ENCODE measurements around the gene CADM2. TPM values are rescaled to one million over a fixed set of nuclear protein-coding genes. Genes with fewer than 3 reads are reported as not detected.

CADM2 gene
- total RNA-seq, 1 donor from 2014 or later, result 6.8 TPM

- H3K27me3 ChIP-seq, result no peaks in the 10 kb centered on the region
- Mint-ChIP-seq H3K9me3 (no peaks in the 10 kb centered on the region), H3K27me3 (ENCODE audit: insufficient read depth, low read depth) (no peaks in the 10 kb centered on the region), H3K36me3 (no peaks in the 10 kb centered on the region), H3K27ac (no peak overlapping the region), H3K4me3 (no peak overlapping the region), H3K4me1 (no peaks in the 10 kb centered on the region)
- H3F3A ChIP-seq (ENCODE audit: low read depth), result no peaks in the 10 kb centered on the region
- no peak overlapping the region for H3K4me3 ChIP-seq
- no peaks in the 10 kb centered on the region for H3K36me3 ChIP-seq
- H3K27ac ChIP-seq, result no peak overlapping the region
- H2AFZ ChIP-seq (replicated peaks), result no peak overlapping the region
- no peak for DNase-seq (ENCODE audit: low spot score)
- no peak for TF ChIP-seq EZH2phosphoT487 (IDR thresholded peaks at IDR 0.05)
- no peak for TF ChIP-seq CTCF (IDR thresholded peaks at IDR 0.05)
- TF ChIP-seq EZH2 (IDR thresholded peaks at IDR 0.05), result no peak
- no peaks in the 10 kb centered on the region for H3K9me3 ChIP-seq (ENCODE audit: low read depth)
- no peaks in the 10 kb centered on the region for H3K79me2 ChIP-seq (ENCODE audit: low read depth)
- no peaks in the 10 kb centered on the region for H3K4me1 ChIP-seq
- H3K4me2 ChIP-seq, result no peak overlapping the region
- no peak overlapping the region for H3K9ac ChIP-seq
- H4K20me1 ChIP-seq (ENCODE audit: low read depth), result no peaks in the 10 kb centered on the region
Measured at GRCh38 chr3:85508659-85509058, 549.9 kb downstream of the CADM2 start.

GRCh38 chr3:85516146-85516545, 557.4 kb downstream of the CADM2 start:
- H2AFZ ChIP-seq (replicated peaks), result no peak overlapping the region
- no peak overlapping the region for H3K9ac ChIP-seq
- H3K4me1 ChIP-seq, result no peaks in the 10 kb centered on the region
- H3K9me3 ChIP-seq (ENCODE audit: low read depth), result no peaks in the 10 kb centered on the region
- Mint-ChIP-seq H3K36me3 (no peaks in the 10 kb centered on the region), H3K27me3 (ENCODE audit: insufficient read depth, low read depth) (peaks cover 3% of the 10 kb centered on the region), H3K4me3 (no peak overlapping the region), H3K27ac (no peak overlapping the region), H3K4me1 (no peaks in the 10 kb centered on the region), H3K9me3 (no peaks in the 10 kb centered on the region)
- H3K79me2 ChIP-seq (ENCODE audit: low read depth), result no peaks in the 10 kb centered on the region
- H4K20me1 ChIP-seq (ENCODE audit: low read depth), result no peaks in the 10 kb centered on the region
- no peak for DNase-seq (ENCODE audit: low spot score)
- no peak for TF ChIP-seq EZH2phosphoT487 (IDR thresholded peaks at IDR 0.05)
- no peak for TF ChIP-seq CTCF (IDR thresholded peaks at IDR 0.05)
- no peak for TF ChIP-seq EZH2 (IDR thresholded peaks at IDR 0.05)
- no peaks in the 10 kb centered on the region for H3F3A ChIP-seq (ENCODE audit: low read depth)
- no peak overlapping the region for H3K4me2 ChIP-seq
- H3K4me3 ChIP-seq, result no peak overlapping the region
- no peak overlapping the region for H3K27ac ChIP-seq
- no peaks in the 10 kb centered on the region for H3K27me3 ChIP-seq
- H3K36me3 ChIP-seq, result no peaks in the 10 kb centered on the region

- no peak for DNase-seq (ENCODE audit: low spot score)
- no peaks in the 10 kb centered on the region for H3K36me3 Mint-ChIP-seq
Measured at GRCh38 chr3:85524104-85524503, 565.3 kb downstream of the CADM2 start.

GRCh38 chr3:85525264-85525663, 566.5 kb downstream of the CADM2 start:
- no peak overlapping the region for H3K27ac ChIP-seq
- H4K20me1 ChIP-seq (ENCODE audit: low read depth), result no peaks in the 10 kb centered on the region
- no peak for TF ChIP-seq EZH2 (IDR thresholded peaks at IDR 0.05)
- no peak for TF ChIP-seq CTCF (IDR thresholded peaks at IDR 0.05)
- no peak for TF ChIP-seq EZH2phosphoT487 (IDR thresholded peaks at IDR 0.05)
- Mint-ChIP-seq H3K4me1 (no peaks in the 10 kb centered on the region), H3K27ac (no peak overlapping the region), H3K4me3 (no peak overlapping the region), H3K9me3 (no peaks in the 10 kb centered on the region), H3K27me3 (ENCODE audit: insufficient read depth, low read depth) (no peaks in the 10 kb centered on the region), H3K36me3 (no peaks in the 10 kb centered on the region)
- no peaks in the 10 kb centered on the region for H3F3A ChIP-seq (ENCODE audit: low read depth)
- no peak overlapping the region for H3K4me3 ChIP-seq
- H3K9me3 ChIP-seq (ENCODE audit: low read depth), result no peaks in the 10 kb centered on the region
- no peaks in the 10 kb centered on the region for H3K36me3 ChIP-seq
- no peaks in the 10 kb centered on the region for H3K79me2 ChIP-seq (ENCODE audit: low read depth)
- no peak overlapping the region for H2AFZ ChIP-seq (replicated peaks)
- H3K27me3 ChIP-seq, result no peaks in the 10 kb centered on the region
- DNase-seq (ENCODE audit: low spot score), result no peak
- H3K4me1 ChIP-seq, result no peaks in the 10 kb centered on the region
- no peak overlapping the region for H3K4me2 ChIP-seq
- H3K9ac ChIP-seq, result no peak overlapping the region

More at GRCh38 chr3:85524104-85524503, 565.3 kb downstream of the CADM2 start:
- Mint-ChIP-seq H3K27me3 (ENCODE audit: insufficient read depth, low read depth) (no peaks in the 10 kb centered on the region), H3K9me3 (no peaks in the 10 kb centered on the region), H3K4me1 (no peaks in the 10 kb centered on the region), H3K4me3 (no peak overlapping the region), H3K27ac (no peak overlapping the region)
- Histone ChIP-seq H3K4me1 (no peaks in the 10 kb centered on the region), H3K27me3 (no peaks in the 10 kb centered on the region), H3F3A (ENCODE audit: low read depth) (no peaks in the 10 kb centered on the region), H4K20me1 (ENCODE audit: low read depth) (no peaks in the 10 kb centered on the region), H3K4me2 (no peak overlapping the region), H3K79me2 (ENCODE audit: low read depth) (no peaks in the 10 kb centered on the region), H3K36me3 (no peaks in the 10 kb centered on the region), H3K27ac (no peak overlapping the region), H2AFZ (replicated peaks) (no peak overlapping the region), H3K9me3 (ENCODE audit: low read depth) (no peaks in the 10 kb centered on the region), H3K9ac (no peak overlapping the region), H3K4me3 (no peak overlapping the region)
- TF ChIP-seq EZH2phosphoT487 (IDR thresholded peaks at IDR 0.05), result no peak

All from neural progenitor cell (in vitro differentiated cells).